Hematopoietic multipotent progenitor cell treated with erythropoietin and hydrocortisone succinate and interleukin-3 and kit ligand, for 17 days (in vitro differentiated cells): ENCODE measurements around the gene HOXD9.

Experiments
- DNase-seq: peaks from one replicate; pipeline ENCODE4 v3.0.0-alpha.2; 2015; ENCODE audit warnings: low spot score

Gene HOXD9

DNA sequence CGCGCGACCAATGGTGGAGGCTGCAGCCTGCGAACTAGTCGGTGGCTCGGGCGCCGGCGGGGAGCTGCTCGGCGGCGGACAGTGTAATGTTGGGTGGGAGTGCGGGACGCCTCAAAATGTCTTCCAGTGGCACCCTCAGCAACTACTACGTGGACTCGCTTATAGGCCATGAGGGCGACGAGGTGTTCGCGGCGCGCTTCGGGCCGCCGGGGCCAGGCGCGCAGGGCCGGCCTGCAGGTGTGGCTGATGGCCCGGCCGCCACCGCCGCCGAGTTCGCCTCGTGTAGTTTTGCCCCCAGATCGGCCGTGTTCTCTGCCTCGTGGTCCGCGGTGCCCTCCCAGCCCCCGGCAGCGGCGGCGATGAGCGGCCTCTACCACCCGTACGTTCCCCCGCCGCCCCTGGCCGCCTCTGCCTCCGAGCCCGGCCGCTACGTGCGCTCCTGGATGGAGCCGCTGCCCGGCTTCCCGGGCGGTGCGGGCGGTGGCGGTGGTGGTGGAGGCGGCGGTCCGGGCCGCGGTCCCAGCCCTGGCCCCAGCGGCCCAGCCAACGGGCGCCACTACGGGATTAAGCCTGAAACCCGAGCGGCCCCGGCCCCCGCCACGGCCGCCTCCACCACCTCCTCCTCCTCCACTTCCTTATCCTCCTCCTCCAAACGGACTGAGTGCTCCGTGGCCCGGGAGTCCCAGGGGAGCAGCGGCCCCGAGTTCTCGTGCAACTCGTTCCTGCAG lies at the start of gene HOXD9:
Gene HOXD9, plus strand, starts transcription at position 37 of the 728 bp plus-strand sequence. Its CDS starts 50 bp downstream, at position 87.
- no peak for DNase-seq

GRCh38 chr2:176072951-176073904 lies 49.3 kb upstream of the HOXD9 start:
- no peak for DNase-seq

- DNase-seq = no peak
These were observed 47.5 kb upstream of the HOXD9 start for GRCh38 chr2:176074919-176075425.

- DNase-seq = no peak
These were observed 47.0 kb upstream of the HOXD9 start for GRCh38 chr2:176075481-176075880.

GRCh38 chr2:176076063-176076462 lies 46.5 kb upstream of the HOXD9 start:
- no peak for DNase-seq

DNA sequence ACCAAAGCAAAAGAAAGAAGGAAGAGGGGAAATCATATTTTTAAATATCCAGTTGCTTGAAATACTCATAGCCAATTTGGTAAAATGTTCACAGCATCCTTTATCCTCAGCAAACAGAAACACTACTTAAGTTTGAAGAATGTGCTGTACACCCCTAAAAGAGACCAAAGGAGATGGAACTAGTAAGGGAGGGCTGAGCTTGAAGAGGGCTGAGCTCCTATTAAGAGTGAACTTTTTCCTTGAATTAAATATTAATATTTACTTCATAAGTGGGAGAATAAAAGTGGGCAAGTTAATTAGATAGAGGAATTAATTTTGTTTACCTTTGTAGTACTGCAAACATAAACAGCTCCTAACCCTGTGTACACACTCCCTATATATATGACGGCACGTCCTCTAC lies 45.7 kb upstream of the HOXD9 start:
- no peak for DNase-seq

- DNase-seq = no peak
These were observed 43.8 kb upstream of the HOXD9 start for GRCh38 chr2:176078541-176079284.

DNA sequence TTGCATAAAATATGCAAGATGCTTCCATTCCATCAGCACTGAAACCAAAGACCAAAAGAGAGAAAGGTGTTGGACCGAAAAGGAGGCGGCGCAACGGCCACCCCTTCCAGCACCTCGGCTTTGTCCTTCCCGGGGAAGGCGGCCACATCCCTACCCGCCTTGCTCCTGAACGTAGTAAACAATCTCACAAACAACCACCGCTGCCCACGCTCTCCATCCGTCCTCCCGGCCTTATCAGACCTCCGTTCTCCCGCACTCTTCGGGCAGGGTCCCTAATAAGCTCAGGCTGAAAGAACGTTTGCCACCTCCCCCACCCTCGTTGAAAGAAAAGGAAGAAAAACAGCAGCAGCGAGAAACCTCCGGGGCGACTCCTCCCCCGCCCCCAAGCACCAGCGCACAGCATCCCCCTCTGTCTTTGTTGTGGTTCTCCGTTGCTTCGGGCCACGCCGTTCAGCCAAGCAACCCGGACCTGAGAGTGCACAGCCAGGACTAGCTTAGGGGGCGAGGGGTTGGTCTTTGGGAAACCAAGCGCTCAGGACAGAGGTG lies 43.2 kb upstream of the HOXD9 start:
- no peak for DNase-seq

DNA sequence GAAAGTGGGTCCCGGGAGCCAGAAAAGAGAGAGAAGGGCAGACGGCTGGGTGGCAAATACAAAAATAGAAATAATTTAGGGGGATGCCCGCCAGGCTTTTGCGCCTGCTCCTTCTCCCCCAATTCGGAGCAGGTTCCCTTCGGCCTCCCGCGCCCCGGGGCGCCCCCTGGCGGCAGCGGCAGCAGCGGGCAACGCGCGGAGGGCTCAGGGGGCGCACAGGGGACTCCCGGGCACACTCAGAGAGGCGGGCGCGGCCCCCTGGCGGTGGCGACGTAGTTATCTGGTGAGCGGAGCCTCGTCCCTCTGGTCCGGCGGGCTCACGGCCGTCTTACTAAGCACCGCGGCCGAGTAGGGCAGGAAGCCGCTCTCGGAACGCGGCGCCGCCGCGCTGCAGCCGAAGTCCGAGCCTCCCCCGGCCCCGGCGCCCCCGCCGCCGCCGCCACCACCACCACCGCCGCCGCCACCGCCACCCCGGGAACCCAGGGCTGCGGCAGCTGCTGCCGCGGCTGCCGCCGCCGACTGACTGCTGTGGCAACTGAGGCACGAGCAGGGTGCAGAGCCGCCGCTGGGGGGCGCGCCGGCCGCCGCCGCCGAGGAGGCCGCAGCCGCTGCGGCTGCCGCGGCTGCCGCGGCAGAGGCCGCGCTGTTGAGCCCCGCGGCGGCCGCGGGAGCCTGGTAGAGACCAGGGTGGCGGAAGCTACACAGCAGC lies 42.5 kb upstream of the HOXD9 start:
- DNase-seq = peak; percentile 57

DNA sequence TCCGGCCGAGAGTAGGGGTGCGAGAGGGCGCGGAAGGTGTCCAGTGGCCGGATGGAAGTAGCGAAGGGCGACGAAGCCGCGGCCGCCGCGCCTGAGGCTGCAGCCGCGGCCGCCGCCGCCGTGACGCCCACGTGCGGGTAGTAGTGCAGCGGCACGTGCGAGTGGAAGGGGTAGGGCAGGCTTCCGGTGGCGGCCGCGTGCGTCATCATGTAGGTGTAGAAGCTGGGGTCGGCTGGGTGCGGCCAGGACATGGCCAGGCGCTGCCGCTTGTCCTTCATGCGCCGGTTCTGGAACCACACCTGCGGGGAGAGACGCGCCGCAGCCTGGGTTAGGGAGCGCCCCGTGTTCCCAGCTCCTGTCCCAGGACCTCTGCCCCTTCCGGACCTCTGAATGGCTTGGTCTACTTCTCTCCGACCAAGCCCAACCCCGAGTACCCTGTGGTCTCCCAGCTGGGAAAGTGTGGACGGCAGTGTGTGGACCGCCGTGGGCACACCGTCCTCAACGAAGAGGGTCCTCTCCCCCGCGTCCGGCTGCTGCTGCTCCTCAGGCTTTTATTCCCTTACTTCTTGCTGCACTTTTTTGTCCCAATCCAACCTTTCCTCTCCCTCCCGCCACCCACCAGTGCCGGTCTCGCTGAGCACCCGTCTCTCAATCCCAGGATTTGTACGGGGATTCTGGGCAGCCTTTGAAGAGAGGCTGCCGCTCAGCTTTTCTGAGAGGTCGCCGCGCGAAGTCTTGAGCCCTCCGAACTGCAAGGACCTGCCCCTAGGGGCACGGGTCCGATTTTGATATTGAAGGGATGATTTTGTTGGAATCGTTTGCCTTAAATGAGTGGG lies 41.8 kb upstream of the HOXD9 start:
- no peak for DNase-seq

DNA sequence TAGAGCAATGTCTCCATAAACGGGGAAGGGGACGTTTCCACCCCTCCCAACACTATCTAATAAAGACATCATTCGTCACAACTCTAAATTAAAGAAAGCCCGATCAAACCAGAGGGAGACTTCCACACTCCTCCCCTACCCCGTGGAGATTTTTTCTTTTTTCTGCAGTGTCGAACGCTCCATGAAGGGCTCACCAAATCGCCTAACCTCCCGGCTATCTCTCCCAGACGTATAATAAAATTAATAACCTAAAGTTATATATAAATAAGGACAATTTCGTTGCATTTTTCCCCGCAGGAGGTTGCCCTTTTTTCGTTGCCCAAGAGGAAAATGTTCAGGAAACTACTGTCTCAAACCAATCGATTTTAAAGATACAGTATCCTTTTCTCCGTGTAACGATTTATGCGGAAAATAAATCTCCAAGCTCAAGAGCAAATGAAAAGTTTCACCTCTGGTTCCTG lies 41.1 kb upstream of the HOXD9 start:
- no peak for DNase-seq

DNA sequence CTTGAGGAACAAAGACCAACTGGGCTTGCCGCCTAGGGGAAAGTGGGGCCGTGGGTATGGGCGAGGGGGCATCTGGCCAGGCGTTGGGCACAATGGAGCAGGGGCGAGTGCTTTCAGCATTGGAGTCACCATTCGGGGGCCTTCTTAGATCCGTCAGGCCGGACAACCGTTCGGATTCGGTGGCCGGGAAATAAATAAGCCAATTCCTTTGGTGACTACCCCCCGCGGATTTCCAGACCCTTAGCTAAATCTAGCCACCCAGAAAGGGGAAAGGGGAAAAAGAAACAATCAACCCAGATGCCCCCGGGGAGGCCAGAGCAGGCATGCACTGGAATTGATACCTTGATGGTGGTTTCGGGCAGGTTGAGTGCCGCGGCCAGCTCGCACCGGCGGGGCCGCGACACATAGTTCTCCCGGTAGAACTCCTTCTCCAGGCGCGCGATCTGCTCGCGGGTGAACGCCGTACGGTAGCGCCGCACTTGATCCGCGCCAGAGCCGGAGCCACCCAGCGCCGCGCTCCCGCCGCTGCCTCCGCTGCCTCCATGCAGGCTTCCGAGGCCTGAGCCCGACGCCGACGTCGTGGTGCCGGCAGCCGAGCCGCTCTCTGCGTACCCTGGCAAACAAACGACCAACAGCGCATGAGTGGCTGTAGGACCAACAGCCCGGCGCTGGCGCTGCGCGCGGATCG lies 40.5 kb upstream of the HOXD9 start:
- no peak for DNase-seq

DNA sequence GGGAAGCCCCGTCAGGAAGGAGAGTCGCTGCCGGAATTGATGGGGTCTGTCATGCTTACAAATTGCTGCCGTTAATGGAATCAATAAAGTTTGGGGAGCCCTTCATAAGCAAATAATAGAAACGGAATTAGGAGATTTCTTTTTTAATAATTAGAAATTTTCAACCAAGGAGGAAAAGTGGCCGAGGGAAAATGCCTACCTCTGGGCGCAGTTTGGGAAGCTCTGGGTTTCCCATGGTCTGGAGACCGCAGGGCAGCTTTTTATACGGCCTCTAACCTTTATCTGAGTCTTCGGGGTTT lies 40.0 kb upstream of the HOXD9 start:
- DNase-seq = no peak

DNA sequence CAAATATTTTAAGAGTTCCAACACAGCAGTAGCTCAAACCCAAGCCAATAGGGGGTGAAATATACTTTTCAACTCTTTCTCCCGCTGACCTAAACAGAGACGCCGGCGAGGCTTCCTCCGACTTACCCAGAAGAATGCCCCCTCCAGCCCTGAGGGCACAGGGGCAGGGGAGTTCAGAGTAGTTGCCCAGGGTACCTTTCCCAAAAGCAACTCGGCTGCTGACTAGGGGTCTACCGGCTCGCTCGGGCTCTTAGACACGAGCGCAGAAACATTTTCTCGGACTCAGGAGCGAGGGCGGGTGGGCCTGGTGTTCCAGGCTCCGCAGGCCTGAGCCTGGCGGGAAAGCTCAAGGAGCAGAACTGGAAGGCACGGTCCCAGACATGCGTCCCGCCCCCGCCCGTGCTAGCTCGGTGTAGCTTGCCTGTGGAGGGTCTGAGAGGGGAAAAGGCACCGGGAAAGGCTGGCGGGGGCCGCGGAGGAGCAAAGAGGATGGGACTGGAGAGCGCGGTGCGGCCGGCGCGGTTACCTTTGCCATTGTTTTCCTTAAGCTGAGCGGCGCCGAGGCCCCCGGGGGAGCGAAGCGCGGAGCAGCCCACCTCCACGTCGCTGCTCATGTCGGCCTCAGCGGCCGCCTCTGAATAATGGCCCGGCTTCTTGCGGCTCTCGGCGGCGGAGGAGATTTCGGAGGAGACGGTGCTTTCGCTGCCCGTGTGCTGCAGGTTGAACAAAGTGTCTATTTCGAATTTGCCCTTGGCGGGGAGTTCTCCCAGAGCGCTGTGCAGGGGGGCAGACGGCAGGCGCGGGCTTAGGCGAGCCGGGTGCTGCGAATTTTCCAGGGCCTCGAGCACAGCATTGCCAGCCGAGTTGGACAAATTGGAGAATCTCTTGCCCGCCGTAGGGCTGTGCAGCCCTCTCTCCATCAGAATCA lies 39.4 kb upstream of the HOXD9 start:
- DNase-seq = no peak

DNA sequence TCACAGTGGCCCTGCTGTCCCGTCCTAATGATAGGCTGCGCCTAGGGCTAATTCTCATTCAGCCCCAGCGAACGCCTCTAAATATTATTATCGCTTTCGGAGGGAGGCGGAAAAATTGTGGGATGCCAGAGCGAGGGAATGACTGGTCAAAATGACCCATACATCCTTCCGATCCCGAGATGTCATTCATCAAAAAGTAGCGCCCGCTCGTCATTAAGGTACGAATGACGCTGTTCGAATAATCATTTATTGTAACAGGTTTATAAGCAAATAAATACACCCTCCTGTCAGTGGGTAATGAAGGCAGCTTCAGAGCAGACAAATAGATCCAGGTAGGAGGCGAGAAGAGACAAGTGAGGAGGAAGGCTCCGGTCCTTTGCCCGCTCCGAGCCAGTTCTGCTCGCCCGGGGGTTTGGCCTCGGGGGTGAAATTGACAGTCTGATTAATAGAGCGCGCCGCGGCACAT lies 38.7 kb upstream of the HOXD9 start, which contains the start of gene EVX2:
Gene EVX2, minus strand, starts transcription at position 167 of the 466 bp plus-strand sequence. CDS start 186 bp downstream, outside the sequence.
- DNase-seq = no peak

DNA sequence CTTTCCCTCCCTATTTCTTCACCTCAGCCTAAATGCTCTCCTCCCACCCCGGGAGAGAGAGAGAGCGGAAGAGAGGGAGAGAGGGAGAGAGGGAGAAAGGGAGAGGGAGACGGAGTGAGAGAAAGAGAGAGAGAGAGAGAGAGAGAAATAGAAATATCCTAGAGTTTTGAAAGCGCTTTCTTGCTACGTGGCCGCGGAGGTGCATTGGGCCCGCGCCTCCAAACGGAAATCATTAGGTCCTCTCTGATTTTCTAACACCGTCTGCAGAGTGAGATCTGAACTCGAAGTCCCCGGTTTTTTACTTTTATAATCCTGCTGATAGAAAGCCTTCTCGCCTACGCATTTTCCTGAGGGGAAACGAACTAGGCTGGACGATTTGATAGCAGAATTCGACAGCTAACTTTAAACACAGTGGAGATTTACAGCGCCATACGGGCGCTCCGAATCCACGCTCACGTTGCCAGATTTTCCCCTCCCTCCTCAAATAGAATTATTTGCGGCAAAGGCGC lies 37.9 kb upstream of the HOXD9 start:
- DNase-seq = no peak

GRCh38 chr2:176085120-176085788 lies 37.3 kb upstream of the HOXD9 start:
- no peak for DNase-seq
